Osteoblast (primary cell): ENCODE results near the gene ESRP2. TPM values are rescaled to one million over a fixed set of nuclear protein-coding genes. Genes with fewer than 3 reads are reported as not detected.
A peak's percentile ranks its signal among the peaks of the same experiment; 100 is the strongest.

Experiments used
- DNase-seq: peaks from one replicate; pipeline ENCODE4 v3.0.0; 2011; ENCODE audit warnings: low spot score, mixed read lengths; ENCODE audit not compliant: insufficient read length; ENCODE audit errors: missing footprints
- H2AFZ ChIP-seq: 2 replicates; pipeline ENCODE4 v1.6.0; 2011; ENCODE audit warnings: mild to moderate bottlenecking, low read length
- H3K27ac ChIP-seq: 2 replicates; pipeline ENCODE4 v1.5.1; 2011; ENCODE audit warnings: mild to moderate bottlenecking, low read depth, low read length, moderate library complexity
- H3K27me3 ChIP-seq: 2 replicates; pipeline ENCODE4 v1.6.0; 2012; ENCODE audit warnings: mild to moderate bottlenecking, control low read depth, inconsistent platforms, low read length, moderate library complexity; ENCODE audit not compliant: insufficient read depth
- H3K36me3 ChIP-seq: 2 replicates; pipeline ENCODE4 v1.5.1; 2011; ENCODE audit warnings: mild to moderate bottlenecking, low read length, control low read depth, moderate library complexity; ENCODE audit not compliant: insufficient read depth
- H3K4me1 ChIP-seq: 2 replicates; pipeline ENCODE4 v1.5.1; 2011; ENCODE audit warnings: mild to moderate bottlenecking, low read length, control low read depth, moderate library complexity; ENCODE audit not compliant: insufficient read depth
- H3K4me2 ChIP-seq: 2 replicates; pipeline ENCODE4 v1.6.0; 2011; ENCODE audit warnings: mild to moderate bottlenecking, low read length; ENCODE audit not compliant: insufficient read depth
- H3K4me3 ChIP-seq: fragments of 200-600 bp; sonication (generic); 3 replicates; pipeline ENCODE4 v1.5.1; 2012; ENCODE audit warnings: mild to moderate bottlenecking, low read length, inconsistent platforms; ENCODE audit not compliant: insufficient read depth
- H3K79me2 ChIP-seq: 2 replicates; pipeline ENCODE4 v1.6.0; 2012; ENCODE audit warnings: mild to moderate bottlenecking, low read length, control low read depth, inconsistent platforms; ENCODE audit not compliant: insufficient read depth
- H3K9me3 ChIP-seq: 2 replicates; pipeline ENCODE4 v1.5.1; 2011; ENCODE audit warnings: low read depth, low read length, control low read depth
- H4K20me1 ChIP-seq: 2 replicates; pipeline ENCODE4 v1.6.0; 2012; ENCODE audit warnings: mild to moderate bottlenecking, low read length, control low read depth; ENCODE audit not compliant: insufficient read depth
- CTCF ChIP-seq: IDR thresholded peaks from 2 replicates; pipeline ENCODE4 v1.5.1; 2011; ENCODE audit warnings: mild to moderate bottlenecking, low read depth, low read length, moderate library complexity; ENCODE audit errors: extremely low read depth
- total RNA-seq: library from RNA; depleted of rRNA; stranded (reverse); fragments of >200 nt; gene quantifications from 2 replicates; pipeline ENCODE4 v1.2.3, GENCODE V29; 2012

ESRP2 gene
- total RNA-seq, 1 donor = under 0.01 TPM

- H3K9me3 ChIP-seq = no peaks in the 10 kb centered on the region
- no peaks in the 10 kb centered on the region for H3K27me3 ChIP-seq
- H3K4me1 ChIP-seq = peaks cover 3% of the 10 kb centered on the region
- no peak for TF ChIP-seq CTCF
- no peak overlapping the region for H3K27ac ChIP-seq
- no peak overlapping the region for H3K4me3 ChIP-seq
- DNase-seq = no peak
- no peak overlapping the region for H3K4me2 ChIP-seq
- H3K36me3 ChIP-seq = peaks cover 36% of the 10 kb centered on the region
- H3K79me2 ChIP-seq = peaks cover 32% of the 10 kb centered on the region
- H2AFZ ChIP-seq = no peak overlapping the region
- no peaks in the 10 kb centered on the region for H4K20me1 ChIP-seq
Measured at GRCh38 chr16:68251832-68252231, 15.9 kb upstream of the ESRP2 start.

- Histone ChIP-seq H3K4me2 (no peak overlapping the region), H3K27ac (no peak overlapping the region), H3K36me3 (peaks cover 33% of the 10 kb centered on the region), H2AFZ (no peak overlapping the region), H3K27me3 (no peaks in the 10 kb centered on the region), H3K4me1 (peaks cover 12% of the 10 kb centered on the region), H3K4me3 (no peak overlapping the region), H4K20me1 (no peaks in the 10 kb centered on the region), H3K79me2 (peaks cover 41% of the 10 kb centered on the region), H3K9me3 (no peaks in the 10 kb centered on the region)
- TF ChIP-seq CTCF = no peak
- peak; percentile 54 for DNase-seq
Measured at GRCh38 chr16:68250951-68251350, 15.0 kb upstream of the ESRP2 start.

- no peak overlapping the region for H2AFZ ChIP-seq
- peaks cover 18% of the 10 kb centered on the region for H3K36me3 ChIP-seq
- peaks cover 52% of the 10 kb centered on the region for H3K79me2 ChIP-seq
- no peak for DNase-seq
- H3K27me3 ChIP-seq = no peaks in the 10 kb centered on the region
- H4K20me1 ChIP-seq = no peaks in the 10 kb centered on the region
- H3K4me2 ChIP-seq = no peak overlapping the region
- H3K27ac ChIP-seq = no peak overlapping the region
- H3K4me1 ChIP-seq = peaks cover 20% of the 10 kb centered on the region
- H3K4me3 ChIP-seq = no peak overlapping the region
- no peak for TF ChIP-seq CTCF
- H3K9me3 ChIP-seq = no peaks in the 10 kb centered on the region
Measured at GRCh38 chr16:68249371-68249770, 13.4 kb upstream of the ESRP2 start.

- Histone ChIP-seq H3K36me3 (peaks cover 14% of the 10 kb centered on the region), H3K4me3 (no peak overlapping the region), H2AFZ (no peak overlapping the region), H3K27me3 (no peaks in the 10 kb centered on the region), H3K4me1 (peaks cover 23% of the 10 kb centered on the region), H3K4me2 (no peak overlapping the region), H3K27ac (no peak overlapping the region), H3K9me3 (no peaks in the 10 kb centered on the region), H4K20me1 (no peaks in the 10 kb centered on the region), H3K79me2 (peaks cover 50% of the 10 kb centered on the region)
- peak; percentile 30 for DNase-seq
- TF ChIP-seq CTCF = no peak
Measured at GRCh38 chr16:68247932-68248331, 12.0 kb upstream of the ESRP2 start.
